ENCODE results near the gene SHISA5. TPM values are rescaled to one million over a fixed set of nuclear protein-coding genes. Genes with fewer than 3 reads are reported as not detected.

Gene SHISA5
- total RNA-seq, 4 donors from 2014 or later, result 60.1 to 98.0 (median 87.3) TPM

DNA sequence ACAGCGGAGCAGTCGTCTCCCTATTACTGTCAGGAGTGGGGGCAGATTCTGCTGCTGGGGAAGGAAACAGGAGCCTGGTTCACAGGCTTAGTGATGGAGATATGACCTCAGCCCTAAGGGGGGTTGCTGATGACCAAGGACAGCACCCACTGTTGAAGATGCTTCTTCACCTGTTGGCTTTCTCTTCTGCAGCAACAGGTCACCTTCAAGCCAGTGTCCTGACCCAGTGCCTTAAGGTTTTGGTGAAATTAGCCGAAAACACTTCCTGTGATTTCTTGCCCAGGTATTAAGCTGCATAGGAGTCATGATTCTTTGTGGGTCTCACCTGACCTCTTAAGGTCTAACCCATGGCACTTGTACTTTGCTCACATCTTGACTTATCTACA lies 43.5 kb downstream of the SHISA5 start:
- 69% methylated on average over 3 of the region's 3 CpGs for WGBS
- Histone ChIP-seq H3K4me1 (peaks cover 6% of the 10 kb centered on the region), H3K9me3 (no peaks in the 10 kb centered on the region), H3K4me3 (no peak overlapping the region), H3K36me3 (peaks cover 63% of the 10 kb centered on the region), H3K27me3 (no peaks in the 10 kb centered on the region), H3K27ac (no peak overlapping the region)
- no peak for DNase-seq (ENCODE audit: low spot score in 2 of 2)
- TF ChIP-seq POLR2AphosphoS5 (IDR thresholded peaks at IDR 0.05) (no peak), EP300 (IDR thresholded peaks at IDR 0.05) (no peak), POLR2A (IDR thresholded peaks at IDR 0.05) (no peak), CTCF (IDR thresholded peaks at IDR 0.05) (no peak)

DNA sequence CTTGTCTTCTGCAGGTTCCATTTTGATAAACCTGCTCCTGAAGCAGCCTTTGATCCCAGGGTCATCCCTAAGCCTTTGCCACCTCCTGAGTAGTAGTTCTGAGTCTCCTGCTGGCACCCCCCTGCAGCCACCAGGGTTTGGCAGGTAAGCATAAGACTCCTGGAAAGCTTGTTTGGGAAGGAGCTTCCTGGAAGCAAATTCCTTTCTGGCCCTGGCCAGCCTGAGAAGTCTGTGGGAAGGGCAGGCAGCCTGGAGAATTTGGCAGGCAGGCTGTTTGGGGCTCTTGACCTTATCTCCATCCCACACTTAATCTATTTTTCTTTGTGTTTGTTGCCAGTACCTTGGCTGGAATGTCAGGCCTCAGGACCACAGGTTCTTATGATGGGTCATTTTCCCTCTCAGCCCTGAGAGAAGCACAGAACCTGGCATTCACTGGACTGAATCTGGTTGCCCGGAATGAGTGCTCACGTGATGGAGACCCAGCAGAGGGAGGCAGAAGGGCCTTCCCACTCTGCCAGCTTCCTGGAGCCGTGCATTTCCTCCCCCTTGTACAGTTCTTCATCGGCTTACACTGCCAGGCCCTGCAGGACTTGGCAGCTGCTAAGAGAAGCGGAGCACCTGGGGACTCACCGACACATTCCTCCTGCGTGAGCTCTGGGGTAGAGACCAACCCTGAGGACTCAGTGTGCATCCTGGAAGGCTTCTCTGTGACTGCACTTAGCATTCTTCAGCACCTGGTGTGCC lies 44.0 kb downstream of the SHISA5 start:
- TF ChIP-seq EP300 (IDR thresholded peaks at IDR 0.05) (no peak), CTCF (IDR thresholded peaks at IDR 0.05) (no peak), POLR2A (IDR thresholded peaks at IDR 0.05) (no peak), POLR2AphosphoS5 (IDR thresholded peaks at IDR 0.05) (no peak)
- no peak overlapping the region for H3K4me3 ChIP-seq
- no peaks in the 10 kb centered on the region for H3K27me3 ChIP-seq
- H3K36me3 ChIP-seq, result peaks cover 68% of the 10 kb centered on the region
- no peak overlapping the region for H3K27ac ChIP-seq
- no peak for DNase-seq (ENCODE audit: low spot score in 2 of 2)
- no peaks in the 10 kb centered on the region for H3K9me3 ChIP-seq
- WGBS, result 58% methylated on average over 6 of the region's 7 CpGs
- peaks cover under 1% of the 10 kb centered on the region for H3K4me1 ChIP-seq

DNA sequence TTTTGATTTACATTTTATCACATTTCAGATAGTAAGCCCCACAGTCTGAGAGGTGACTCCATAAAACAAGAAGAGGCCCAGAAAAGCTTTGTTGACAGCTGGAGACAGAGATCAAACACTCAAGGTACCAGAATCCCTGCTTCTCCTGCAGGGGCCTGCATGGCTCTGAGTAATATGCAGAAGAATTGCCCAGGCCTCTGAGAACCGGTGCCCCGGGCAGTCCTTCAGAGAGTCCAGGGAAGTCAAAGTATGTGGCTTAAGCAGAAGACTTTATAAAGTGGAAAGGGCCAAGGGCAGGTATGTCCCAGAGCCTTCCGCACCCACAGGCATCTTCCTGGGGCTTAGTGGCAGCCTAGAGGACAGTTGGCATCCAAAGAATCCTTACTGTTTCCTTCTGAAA lies 44.6 kb downstream of the SHISA5 start:
- TF ChIP-seq CTCF (IDR thresholded peaks at IDR 0.05), result no peak
- no peak for TF ChIP-seq POLR2AphosphoS5 (IDR thresholded peaks at IDR 0.05)
- no peak for TF ChIP-seq POLR2A (IDR thresholded peaks at IDR 0.05)
- TF ChIP-seq EP300 (IDR thresholded peaks at IDR 0.05), result no peak
- Histone ChIP-seq H3K4me3 (no peak overlapping the region), H3K27me3 (no peaks in the 10 kb centered on the region), H3K36me3 (peaks cover 74% of the 10 kb centered on the region), H3K9me3 (no peaks in the 10 kb centered on the region), H3K27ac (no peak overlapping the region), H3K4me1 (no peaks in the 10 kb centered on the region)
- no peak for DNase-seq (ENCODE audit: low spot score in 2 of 2)
- 79% methylated on average over 3 of the region's 3 CpGs for WGBS

- no peaks in the 10 kb centered on the region for H3K4me1 ChIP-seq
- TF ChIP-seq POLR2A (IDR thresholded peaks at IDR 0.05) (no peak), POLR2AphosphoS5 (IDR thresholded peaks at IDR 0.05) (no peak), CTCF (IDR thresholded peaks at IDR 0.05) (no peak), EP300 (IDR thresholded peaks at IDR 0.05) (no peak)
- no peak for DNase-seq (ENCODE audit: low spot score in 2 of 2)
- H3K4me3 ChIP-seq, result no peak overlapping the region
- WGBS, result 88% methylated on average over 1 of the region's 1 CpG
- no peaks in the 10 kb centered on the region for H3K27me3 ChIP-seq
- no peaks in the 10 kb centered on the region for H3K9me3 ChIP-seq
- no peak overlapping the region for H3K27ac ChIP-seq
- H3K36me3 ChIP-seq, result peaks cover 90% of the 10 kb centered on the region
These were observed 47.5 kb downstream of the SHISA5 start for GRCh38 chr3:48456456-48456855.

DNA sequence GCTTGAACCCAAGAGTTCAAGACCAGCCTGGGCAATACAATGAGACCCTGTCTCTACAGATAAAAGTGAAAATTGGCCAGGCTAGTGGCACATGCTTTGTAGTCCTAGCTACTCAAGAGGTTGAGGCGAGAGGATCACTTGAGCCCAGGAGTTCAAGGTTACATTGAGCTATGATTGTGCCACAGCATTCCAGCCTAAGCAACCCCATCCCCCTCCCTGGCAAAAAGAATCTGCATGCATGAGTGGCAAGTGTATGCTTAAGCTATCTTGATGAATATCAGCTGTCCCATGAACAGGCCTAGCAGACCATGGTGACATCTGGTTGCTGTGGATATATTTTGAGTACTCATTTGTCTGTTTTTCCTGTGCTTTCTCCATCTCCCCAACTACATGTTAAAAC lies 52.7 kb downstream of the SHISA5 start:
- Histone ChIP-seq H3K4me3 (no peak overlapping the region), H3K27me3 (no peaks in the 10 kb centered on the region), H3K36me3 (peaks cover 49% of the 10 kb centered on the region), H3K4me1 (peaks cover 11% of the 10 kb centered on the region), H3K9me3 (no peaks in the 10 kb centered on the region), H3K27ac (no peak overlapping the region)
- no peak for DNase-seq (ENCODE audit: low spot score in 2 of 2)
- TF ChIP-seq CTCF (IDR thresholded peaks at IDR 0.05) (no peak), POLR2A (IDR thresholded peaks at IDR 0.05) (no peak), EP300 (IDR thresholded peaks at IDR 0.05) (no peak), POLR2AphosphoS5 (IDR thresholded peaks at IDR 0.05) (no peak)
- 77% methylated on average over 1 of the region's 1 CpG for WGBS
